Neuronal stem cell (in vitro differentiated cells): ENCODE data around the gene PLAGL2.

Experiments
- DNase-seq: peaks from one replicate; pipeline ENCODE4 v3.0.0-alpha.2; 2013; ENCODE audit warnings: low spot score
- H2AFZ ChIP-seq: one replicate; pipeline ENCODE4 v1.6.1; 2013; ENCODE audit warnings: mild to moderate bottlenecking, low read length, inconsistent platforms
- H2AK5ac ChIP-seq: 2 replicates; pipeline ENCODE4 v1.6.1; 2013; ENCODE audit warnings: low read depth, mild to moderate bottlenecking, inconsistent platforms, low read length, moderate library complexity, mixed read lengths
- H2BK120ac ChIP-seq: 2 replicates; pipeline ENCODE4 v1.6.1; 2013; ENCODE audit warnings: low read depth, mild to moderate bottlenecking, inconsistent platforms, low read length, moderate library complexity, mixed read lengths
- H2BK12ac ChIP-seq: one replicate; pipeline ENCODE4 v1.6.1; 2013; ENCODE audit warnings: low read length, inconsistent platforms
- H2BK15ac ChIP-seq: 2 replicates; pipeline ENCODE4 v1.6.1; 2013; ENCODE audit warnings: mild to moderate bottlenecking, low read length, inconsistent platforms, mixed read lengths
- H2BK5ac ChIP-seq: one replicate; pipeline ENCODE4 v1.6.1; 2013; ENCODE audit warnings: inconsistent platforms, mild to moderate bottlenecking, low read length, moderate library complexity
- H3K14ac ChIP-seq: one replicate; pipeline ENCODE4 v1.6.1; 2013; ENCODE audit warnings: low read length, inconsistent platforms
- H3K18ac ChIP-seq: 2 replicates; pipeline ENCODE4 v1.6.1; 2013; ENCODE audit warnings: low read length, inconsistent platforms
- H3K23ac ChIP-seq: 2 replicates; pipeline ENCODE4 v1.6.1; 2013; ENCODE audit warnings: low read depth, mild to moderate bottlenecking, mixed read lengths, low read length, inconsistent platforms; ENCODE audit not compliant: poor library complexity
- H3K27ac ChIP-seq: replicated peaks from 3 replicates; pipeline ENCODE4 v1.5.1; 2013; ENCODE audit warnings: low read length, inconsistent platforms
- H3K27me3 ChIP-seq, 3 experiments: 2 replicates each; pipeline ENCODE4 v1.6.1; 2013; ENCODE audit warnings: low read length in 3 of 3, mild to moderate bottlenecking in 2 of 3, inconsistent platforms in 1 of 3, low read depth in 1 of 3, mixed read lengths in 1 of 3, moderate library complexity in 1 of 3; ENCODE audit not compliant: control insufficient read depth in 3 of 3, insufficient read depth in 3 of 3
- H3K36me3 ChIP-seq, 2 donors: replicated peaks in 1 of 2; 2 replicates each; pipeline ENCODE4 v1.6.1; 2013; ENCODE audit warnings: low read length in 2 of 2; ENCODE audit not compliant: control insufficient read depth in 2 of 2, insufficient read depth in 2 of 2
- H3K4ac ChIP-seq: 2 replicates; pipeline ENCODE4 v1.6.1; 2013; ENCODE audit warnings: inconsistent platforms, mild to moderate bottlenecking, low read length, moderate library complexity
- H3K4me1 ChIP-seq, 2 donors: 1 replicate in 1 of 2; 2 replicates in 1 of 2; pipeline ENCODE4 v1.6.1; 2013; ENCODE audit warnings: low read length in 2 of 2, low read depth in 1 of 2; ENCODE audit not compliant: control insufficient read depth in 2 of 2, insufficient read depth in 1 of 2
- H3K4me2 ChIP-seq: one replicate; pipeline ENCODE4 v1.6.1; 2013; ENCODE audit warnings: mild to moderate bottlenecking, low read length, inconsistent platforms; ENCODE audit not compliant: insufficient read depth, poor library complexity, severe bottlenecking
- H3K4me3 ChIP-seq, 2 donors: 2 replicates each; pipeline ENCODE4 v1.5.1; 2013; ENCODE audit warnings: low read length in 2 of 2, mild to moderate bottlenecking in 2 of 2, inconsistent platforms in 1 of 2, moderate library complexity in 1 of 2
- H3K79me1 ChIP-seq: one replicate; pipeline ENCODE4 v1.6.1; 2013; ENCODE audit warnings: low read depth, mild to moderate bottlenecking, inconsistent platforms, low read length, moderate library complexity
- H3K9ac ChIP-seq: one replicate; pipeline ENCODE4 v1.6.1; 2013; ENCODE audit warnings: mild to moderate bottlenecking, low read depth, low read length, inconsistent platforms; ENCODE audit not compliant: poor library complexity
- H3K9me3 ChIP-seq, 2 donors: replicated peaks in 1 of 2; 2 replicates each; pipeline versions ENCODE3 to v1.6.1; 2013; ENCODE audit warnings: low read length in 2 of 2, mild to moderate bottlenecking in 2 of 2, inconsistent platforms in 1 of 2, low read depth in 1 of 2, mixed read lengths in 1 of 2, moderate library complexity in 1 of 2; ENCODE audit not compliant: control insufficient read depth in 2 of 2, insufficient read depth in 1 of 2
- H4K8ac ChIP-seq: one replicate; pipeline ENCODE4 v1.6.1; 2013; ENCODE audit warnings: low read depth, mild to moderate bottlenecking, inconsistent platforms, low read length, moderate library complexity
- H4K91ac ChIP-seq: one replicate; pipeline ENCODE4 v1.6.1; 2013; ENCODE audit warnings: low read length, low read depth, mild to moderate bottlenecking, inconsistent platforms; ENCODE audit not compliant: poor library complexity
- WGBS, 2 donors: extraction: QIAGEN DNeasy Blood & Tissue Kit; methylation state at CpG; one replicate each; pipeline ENCODE4 v1.1.7; 2013; ENCODE audit warnings: missing lambda C conversion rate in 2 of 2, mixed read lengths in 1 of 2; ENCODE audit not compliant: insufficient read length in 2 of 2, insufficient replicate concordance in 1 of 2; ENCODE audit errors: extremely low coverage in 2 of 2; 5-methylcytosine and 5-hydroxymethylcytosine counted together

PLAGL2 gene

GRCh38 chr20:32230707-32231106 lies 23.2 kb upstream of the PLAGL2 start:
- DNase-seq: no peak
- H2BK120ac ChIP-seq: no peak overlapping the region
- H3K36me3 ChIP-seq: peaks cover 47 to 92% of the 10 kb centered on the region in 2 donors
- no peak overlapping the region for H2BK12ac ChIP-seq
- no peak overlapping the region for H3K9ac ChIP-seq
- H2AFZ ChIP-seq: no peak overlapping the region
- no peaks in the 10 kb centered on the region for H3K79me1 ChIP-seq
- H3K27me3 ChIP-seq: no peaks in the 10 kb centered on the region
- peak overlapping the region; percentile 46 for H3K23ac ChIP-seq
- H4K91ac ChIP-seq: no peak overlapping the region
- no peak overlapping the region for H3K18ac ChIP-seq
- H2BK5ac ChIP-seq: no peak overlapping the region
- no peak overlapping the region for H2BK15ac ChIP-seq
- H3K27ac ChIP-seq: no peak overlapping the region
- no peak overlapping the region for H3K4ac ChIP-seq
- H3K9me3 ChIP-seq: no peaks in the 10 kb centered on the region
- H3K4me2 ChIP-seq: no peak overlapping the region
- H4K8ac ChIP-seq: no peak overlapping the region
- no CpG with 5 or more reads among the region's 13 CpGs for WGBS, 2 donors
- no peaks in the 10 kb centered on the region for H3K4me1 ChIP-seq
- no peak overlapping the region for H2AK5ac ChIP-seq
- H3K4me3 ChIP-seq: no peak overlapping the region
- H3K14ac ChIP-seq: no peak overlapping the region

GRCh38 chr20:32229251-32229747 lies 21.8 kb upstream of the PLAGL2 start:
- Histone ChIP-seq H4K8ac (no peak overlapping the region), H3K23ac (no peak overlapping the region), H2BK120ac (no peak overlapping the region), H3K27me3 (no peaks in the 10 kb centered on the region), H3K18ac (no peak overlapping the region), H2AFZ (no peak overlapping the region), H2BK5ac (no peak overlapping the region), H3K27ac (no peak overlapping the region), H3K14ac (no peak overlapping the region), H3K4me3 (no peak overlapping the region), H3K36me3 (peaks cover 44 to 88% of the 10 kb centered on the region in 2 donors), H2AK5ac (no peak overlapping the region), H3K4me1 (no peaks in the 10 kb centered on the region), H3K9me3 (no peaks in the 10 kb centered on the region), H3K79me1 (no peaks in the 10 kb centered on the region), H3K9ac (no peak overlapping the region), H3K4me2 (no peak overlapping the region), H3K4ac (no peak overlapping the region), H2BK15ac (no peak overlapping the region), H4K91ac (no peak overlapping the region), H2BK12ac (no peak overlapping the region)
- no peak for DNase-seq
- WGBS, 2 donors: 100% methylated on average over 2 of the region's 5 CpGs; no CpG with 5 or more reads in 1 of the 2 donors

- H2AFZ ChIP-seq: no peak overlapping the region
- no peaks in the 10 kb centered on the region for H3K9me3 ChIP-seq
- H4K91ac ChIP-seq: no peak overlapping the region
- H2AK5ac ChIP-seq: no peak overlapping the region
- H3K27ac ChIP-seq: no peak overlapping the region
- H2BK5ac ChIP-seq: no peak overlapping the region
- no peaks in the 10 kb centered on the region for H3K4me1 ChIP-seq
- H2BK12ac ChIP-seq: no peak overlapping the region
- H3K4ac ChIP-seq: no peak overlapping the region
- no peak overlapping the region for H3K23ac ChIP-seq
- no peaks in the 10 kb centered on the region for H3K27me3 ChIP-seq
- H4K8ac ChIP-seq: no peak overlapping the region
- no peak overlapping the region for H3K14ac ChIP-seq
- H3K9ac ChIP-seq: no peak overlapping the region
- DNase-seq: no peak
- no peak overlapping the region for H3K4me2 ChIP-seq
- no CpG with 5 or more reads among the region's 22 CpGs for WGBS, 2 donors
- H3K79me1 ChIP-seq: no peaks in the 10 kb centered on the region
- no peak overlapping the region for H2BK15ac ChIP-seq
- no peak overlapping the region for H2BK120ac ChIP-seq
- no peak overlapping the region for H3K4me3 ChIP-seq
- H3K18ac ChIP-seq: no peak overlapping the region
- peaks cover 39 to 85% of the 10 kb centered on the region in 2 donors for H3K36me3 ChIP-seq
Measured at GRCh38 chr20:32227744-32228688, 20.5 kb upstream of the PLAGL2 start.

- H2AFZ ChIP-seq: no peak overlapping the region
- H3K9ac ChIP-seq: no peak overlapping the region
- no peak for DNase-seq
- H3K18ac ChIP-seq: no peak overlapping the region
- no CpG with 5 or more reads among the region's 7 CpGs for WGBS, 2 donors
- no peaks in the 10 kb centered on the region for H3K79me1 ChIP-seq
- H3K23ac ChIP-seq: no peak overlapping the region
- H3K27me3 ChIP-seq: no peaks in the 10 kb centered on the region
- no peak overlapping the region for H2BK5ac ChIP-seq
- H3K4me1 ChIP-seq: no peaks in the 10 kb centered on the region
- no peak overlapping the region for H2BK15ac ChIP-seq
- no peak overlapping the region for H2BK12ac ChIP-seq
- no peak overlapping the region for H2AK5ac ChIP-seq
- no peak overlapping the region for H3K14ac ChIP-seq
- no peak overlapping the region for H2BK120ac ChIP-seq
- H4K8ac ChIP-seq: no peak overlapping the region
- no peak overlapping the region for H3K4me2 ChIP-seq
- no peak overlapping the region for H3K4me3 ChIP-seq
- H3K27ac ChIP-seq: no peak overlapping the region
- peaks cover 38 to 85% of the 10 kb centered on the region in 2 donors for H3K36me3 ChIP-seq
- H3K4ac ChIP-seq: no peak overlapping the region
- no peak overlapping the region for H4K91ac ChIP-seq
- H3K9me3 ChIP-seq: no peaks in the 10 kb centered on the region
Measured at GRCh38 chr20:32227306-32227705, 19.8 kb upstream of the PLAGL2 start.
